BLaER1 (cell line): ENCODE measurements around the gene LINS1.
A peak's percentile ranks its signal among the peaks of the same experiment; 100 is the strongest.

Experiments
- H3K27ac ChIP-seq: shearing (Covaris generic); formaldehyde crosslinking; 2 replicates; pipeline ENCODE4 v1.8.1; 2022
- H3K27me3 ChIP-seq: shearing (Covaris generic); formaldehyde crosslinking; 2 replicates; pipeline ENCODE4 v1.8.1; 2022
- H3K36me3 ChIP-seq: shearing (Covaris generic); formaldehyde crosslinking; 2 replicates; pipeline ENCODE4 v1.8.1; 2022
- H3K4me1 ChIP-seq: shearing (Covaris generic); formaldehyde crosslinking; 2 replicates; pipeline ENCODE4 v1.8.1; 2022
- H3K4me2 ChIP-seq: shearing (Covaris generic); formaldehyde crosslinking; 2 replicates; pipeline ENCODE4 v1.8.1; 2022
- H3K4me3 ChIP-seq: shearing (Covaris generic); formaldehyde crosslinking; 2 replicates; pipeline ENCODE4 v1.8.1; 2022
- H3K9ac ChIP-seq: shearing (Covaris generic); formaldehyde crosslinking; 2 replicates; pipeline ENCODE4 v1.8.1; 2022
- H3K9me3 ChIP-seq: shearing (Covaris generic); formaldehyde crosslinking; 2 replicates; pipeline ENCODE4 v1.8.1; 2022
- H4K20me1 ChIP-seq: shearing (Covaris generic); formaldehyde crosslinking; 2 replicates; pipeline ENCODE4 v1.8.1; 2022
- Cebpa-rat ChIP-seq: shearing (Covaris generic); IDR thresholded peaks from 2 replicates; pipeline ENCODE4 v1.8.1; 2022

The LINS1 gene

GRCh38 chr15:100602064-100602822 lies at the start of gene LINS1, which contains the start of gene ASB7:
LINS1 (minus strand) TSS chr15:100602184; CDS start chr15:100580842, 21,342 bp downstream.
ASB7 (plus strand) TSS chr15:100602589; CDS start chr15:100612217, 9,628 bp downstream.
- Histone ChIP-seq H4K20me1 (peaks cover 24% of the 10 kb centered on the region; the same call in 1 of the 2 replicates), H3K4me1 (peaks cover 39% of the 10 kb centered on the region), H3K27me3 (no peaks in the 10 kb centered on the region), H3K9me3 (no peaks in the 10 kb centered on the region), H3K36me3 (peaks cover 22% of the 10 kb centered on the region), H3K9ac (peak within 1 kb of the TSS; percentile 86), H3K27ac (peak within 1 kb of the TSS; percentile 76), H3K4me2 (peak within 1 kb of the TSS; percentile 92), H3K4me3 (peak within 1 kb of the TSS; percentile 92)
- TF ChIP-seq Cebpa-rat, result no peak

DNA sequence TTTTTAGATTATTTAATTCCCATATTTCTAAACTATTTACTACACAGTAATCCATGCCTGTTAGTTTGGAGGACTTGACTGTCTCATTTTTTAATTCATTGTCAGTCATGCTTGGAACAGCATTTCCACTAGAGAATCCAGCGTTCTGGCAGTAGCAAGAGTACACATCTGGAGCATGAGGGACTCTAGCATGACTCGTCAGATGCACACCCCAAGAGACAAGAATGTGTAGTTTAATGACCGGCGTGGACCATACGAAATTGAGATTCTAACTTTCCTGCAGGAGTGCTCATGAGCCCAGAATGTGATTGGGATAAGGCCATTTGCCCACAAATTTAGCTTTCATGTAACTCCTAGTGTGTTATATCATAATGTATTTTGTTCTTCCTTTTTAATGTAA lies 49.3 kb upstream of the LINS1 start:
- Histone ChIP-seq H3K36me3 (peaks cover 19% of the 10 kb centered on the region), H3K9ac (no peak overlapping the region), H3K27ac (no peak overlapping the region), H3K4me2 (no peak overlapping the region), H3K9me3 (no peaks in the 10 kb centered on the region), H3K27me3 (no peaks in the 10 kb centered on the region), H4K20me1 (peaks cover 24% of the 10 kb centered on the region), H3K4me1 (no peaks in the 10 kb centered on the region), H3K4me3 (no peak overlapping the region)
- no peak for TF ChIP-seq Cebpa-rat

GRCh38 chr15:100650685-100651084 lies 48.7 kb upstream of the LINS1 start:
- peaks cover 19% of the 10 kb centered on the region for H3K36me3 ChIP-seq
- peaks cover 30% of the 10 kb centered on the region for H4K20me1 ChIP-seq
- no peak overlapping the region for H3K4me3 ChIP-seq
- H3K27me3 ChIP-seq, result no peaks in the 10 kb centered on the region
- no peaks in the 10 kb centered on the region for H3K9me3 ChIP-seq
- H3K4me1 ChIP-seq, result no peaks in the 10 kb centered on the region
- no peak overlapping the region for H3K4me2 ChIP-seq
- H3K9ac ChIP-seq, result no peak overlapping the region
- H3K27ac ChIP-seq, result no peak overlapping the region
- no peak for TF ChIP-seq Cebpa-rat

GRCh38 chr15:100648951-100649350 lies 47.0 kb upstream of the LINS1 start:
- Histone ChIP-seq H3K4me3 (no peak overlapping the region), H3K9me3 (no peaks in the 10 kb centered on the region), H3K9ac (no peak overlapping the region), H3K4me2 (no peak overlapping the region), H3K4me1 (no peaks in the 10 kb centered on the region), H4K20me1 (peaks cover 47% of the 10 kb centered on the region), H3K27me3 (no peaks in the 10 kb centered on the region), H3K36me3 (peaks cover 19% of the 10 kb centered on the region), H3K27ac (no peak overlapping the region)
- no peak for TF ChIP-seq Cebpa-rat

GRCh38 chr15:100645671-100646070 lies 43.7 kb upstream of the LINS1 start:
- no peak overlapping the region for H3K9ac ChIP-seq
- no peak overlapping the region for H3K27ac ChIP-seq
- no peak overlapping the region for H3K4me3 ChIP-seq
- no peak overlapping the region for H3K4me2 ChIP-seq
- no peaks in the 10 kb centered on the region for H3K4me1 ChIP-seq
- no peaks in the 10 kb centered on the region for H3K9me3 ChIP-seq
- peaks cover 74% of the 10 kb centered on the region for H4K20me1 ChIP-seq
- no peak for TF ChIP-seq Cebpa-rat
- H3K36me3 ChIP-seq, result peaks cover 15% of the 10 kb centered on the region
- no peaks in the 10 kb centered on the region for H3K27me3 ChIP-seq

DNA sequence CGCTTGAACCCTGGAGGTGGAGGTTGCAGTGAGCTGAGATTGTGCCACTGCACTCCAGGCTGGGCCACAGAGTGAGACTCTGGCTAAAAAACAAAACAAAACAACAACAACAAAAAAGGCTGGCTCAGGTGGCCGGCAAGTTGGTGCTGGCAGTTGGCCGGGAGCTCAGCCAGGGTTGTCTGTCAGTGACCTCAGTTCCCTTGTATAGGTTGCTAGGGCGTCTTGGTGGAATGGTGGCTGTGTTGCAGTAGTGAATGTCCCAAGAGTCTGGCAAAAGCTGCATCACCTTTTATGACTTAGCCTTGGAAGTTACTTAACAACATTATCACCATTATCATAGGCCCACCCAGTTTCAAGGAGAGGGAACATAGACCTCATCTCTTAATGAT lies 41.0 kb upstream of the LINS1 start:
- no peak overlapping the region for H3K9ac ChIP-seq
- no peak overlapping the region for H3K4me2 ChIP-seq
- H3K4me3 ChIP-seq, result no peak overlapping the region
- no peak for TF ChIP-seq Cebpa-rat
- H3K27ac ChIP-seq, result no peak overlapping the region
- H4K20me1 ChIP-seq, result peaks cover 98% of the 10 kb centered on the region
- no peaks in the 10 kb centered on the region for H3K4me1 ChIP-seq
- no peaks in the 10 kb centered on the region for H3K9me3 ChIP-seq
- peaks cover 10% of the 10 kb centered on the region; the same call in 1 of the 2 replicates for H3K36me3 ChIP-seq
- no peaks in the 10 kb centered on the region for H3K27me3 ChIP-seq

GRCh38 chr15:100642213-100642949 lies 40.4 kb upstream of the LINS1 start:
- TF ChIP-seq Cebpa-rat, result no peak
- H4K20me1 ChIP-seq, result peaks cover 98% of the 10 kb centered on the region
- H3K9ac ChIP-seq, result no peak overlapping the region
- 0 out of 2 replicates have a peak, but pooled peaks cover 4% of the 10 kb centered on the region for H3K36me3 ChIP-seq
- H3K9me3 ChIP-seq, result no peaks in the 10 kb centered on the region
- no peak overlapping the region for H3K27ac ChIP-seq
- no peak overlapping the region for H3K4me2 ChIP-seq
- H3K4me3 ChIP-seq, result no peak overlapping the region
- H3K27me3 ChIP-seq, result no peaks in the 10 kb centered on the region
- no peaks in the 10 kb centered on the region for H3K4me1 ChIP-seq

DNA sequence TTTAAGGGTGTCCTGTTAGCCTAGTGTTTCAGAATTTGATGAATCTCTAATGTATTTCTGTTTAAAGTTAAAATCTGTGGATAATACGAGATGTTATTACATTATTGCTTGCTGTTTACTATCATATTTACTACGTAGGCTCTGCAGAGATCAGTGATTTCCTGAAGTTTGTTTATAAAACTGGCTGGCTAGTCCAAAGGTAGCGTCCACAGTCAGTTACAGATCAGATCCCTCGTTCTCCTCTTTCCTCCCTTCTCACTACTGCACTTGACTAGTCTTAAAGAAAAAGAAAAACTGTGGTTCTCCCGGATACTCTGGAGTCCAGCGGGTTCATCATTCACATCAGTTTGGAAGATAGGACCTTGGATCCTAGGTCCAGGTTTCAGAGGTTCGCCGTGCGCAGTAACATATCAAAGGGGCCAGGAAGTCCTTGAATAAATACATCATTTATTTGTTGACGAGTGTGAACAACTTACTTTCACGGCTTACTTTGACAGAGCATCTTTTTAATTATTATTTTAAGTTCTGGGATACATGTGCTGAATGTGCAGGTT lies 36.3 kb upstream of the LINS1 start:
- no peak for TF ChIP-seq Cebpa-rat
- H3K4me3 ChIP-seq, result no peak overlapping the region
- H3K4me1 ChIP-seq, result peaks cover 6% of the 10 kb centered on the region; the same call in 1 of the 2 replicates
- no peak overlapping the region for H3K9ac ChIP-seq
- peaks cover 96% of the 10 kb centered on the region for H4K20me1 ChIP-seq
- H3K27ac ChIP-seq, result no peak overlapping the region
- no peaks in the 10 kb centered on the region for H3K9me3 ChIP-seq
- H3K27me3 ChIP-seq, result no peaks in the 10 kb centered on the region
- H3K4me2 ChIP-seq, result no peak overlapping the region
- peaks cover 18% of the 10 kb centered on the region for H3K36me3 ChIP-seq

- peaks cover 95% of the 10 kb centered on the region for H4K20me1 ChIP-seq
- H3K4me3 ChIP-seq, result no peak overlapping the region
- peaks cover 44% of the 10 kb centered on the region for H3K36me3 ChIP-seq
- no peak overlapping the region for H3K9ac ChIP-seq
- peaks cover 8% of the 10 kb centered on the region; the same call in 1 of the 2 replicates for H3K4me1 ChIP-seq
- no peaks in the 10 kb centered on the region for H3K27me3 ChIP-seq
- H3K27ac ChIP-seq, result no peak overlapping the region
- no peaks in the 10 kb centered on the region for H3K9me3 ChIP-seq
- no peak for TF ChIP-seq Cebpa-rat
- no peak overlapping the region for H3K4me2 ChIP-seq
These were observed 33.6 kb upstream of the LINS1 start for GRCh38 chr15:100635406-100636071.

- Histone ChIP-seq H3K27me3 (no peaks in the 10 kb centered on the region), H3K9ac (no peak overlapping the region), H4K20me1 (peaks cover 92% of the 10 kb centered on the region), H3K9me3 (no peaks in the 10 kb centered on the region), H3K4me3 (no peak overlapping the region), H3K4me1 (peaks cover 8% of the 10 kb centered on the region; the same call in 1 of the 2 replicates), H3K4me2 (no peak overlapping the region), H3K36me3 (peaks cover 58% of the 10 kb centered on the region), H3K27ac (no peak overlapping the region)
- no peak for TF ChIP-seq Cebpa-rat
These were observed 31.7 kb upstream of the LINS1 start for GRCh38 chr15:100633763-100634075.
